GM23248 (cell line): ENCODE measurements around the gene SLC9B2. TPM values are rescaled to one million over a fixed set of nuclear protein-coding genes. Genes with fewer than 3 reads are reported as not detected.
A peak's percentile ranks its signal among the peaks of the same experiment; 100 is the strongest.

ENCODE experiments used
- DNase-seq: peaks from one replicate; pipeline ENCODE4 v3.0.0-alpha.2; 2015
- H2AFZ ChIP-seq: fragments of 200-600 bp; sonication (generic); 2 replicates; pipeline ENCODE4 v1.6.1; 2016; ENCODE audit warnings: antibody characterized with exemption
- H3F3A ChIP-seq: fragments of 200-600 bp; sonication (generic); 2 replicates; pipeline ENCODE4 v1.6.1; 2016; ENCODE audit warnings: mild to moderate bottlenecking, antibody characterized with exemption, mixed run types; ENCODE audit not compliant: insufficient read depth
- H3K27ac ChIP-seq: fragments of 200-600 bp; sonication (generic); 2 replicates; pipeline ENCODE4 v1.5.1; 2016; ENCODE audit warnings: mild to moderate bottlenecking
- H3K27me3 ChIP-seq: fragments of 200-600 bp; sonication (generic); replicated peaks from 2 replicates; pipeline ENCODE4 v1.6.1; 2016; ENCODE audit warnings: mild to moderate bottlenecking; ENCODE audit not compliant: insufficient read depth
- H3K36me3 ChIP-seq: fragments of 200-600 bp; sonication (generic); 2 replicates; pipeline ENCODE4 v1.6.1; 2016; ENCODE audit warnings: low read depth, mild to moderate bottlenecking
- H3K4me1 ChIP-seq: fragments of 200-600 bp; sonication (generic); 2 replicates; pipeline ENCODE4 v1.6.1; 2016; ENCODE audit warnings: mild to moderate bottlenecking; ENCODE audit not compliant: insufficient read depth
- H3K4me2 ChIP-seq: fragments of 200-600 bp; sonication (generic); one replicate; pipeline ENCODE4 v1.6.1; 2016; ENCODE audit warnings: mild to moderate bottlenecking; ENCODE audit not compliant: unreplicated experiment
- H3K4me3 ChIP-seq: fragments of 200-600 bp; sonication (generic); 2 replicates; pipeline ENCODE4 v1.5.1; 2016; ENCODE audit warnings: mild to moderate bottlenecking
- H3K79me2 ChIP-seq: fragments of 200-600 bp; sonication (generic); 2 replicates; pipeline ENCODE4 v1.6.1; 2016; ENCODE audit warnings: mild to moderate bottlenecking; ENCODE audit not compliant: insufficient read depth
- H3K9ac ChIP-seq: fragments of 200-600 bp; sonication (generic); 2 replicates; pipeline ENCODE4 v1.6.1; 2016; ENCODE audit warnings: mild to moderate bottlenecking
- H3K9me2 ChIP-seq: fragments of 200-600 bp; sonication (generic); 2 replicates; pipeline ENCODE4 v1.6.1; 2016; ENCODE audit warnings: mixed run types, mild to moderate bottlenecking, moderate library complexity; ENCODE audit not compliant: insufficient read depth
- H3K9me3 ChIP-seq: fragments of 200-600 bp; sonication (generic); one replicate; pipeline ENCODE4 v1.6.1; 2017; ENCODE audit warnings: low read depth
- H4K20me1 ChIP-seq: fragments of 200-600 bp; sonication (generic); 2 replicates; pipeline ENCODE4 v1.6.0; 2016; ENCODE audit not compliant: insufficient read depth
- EZH2 ChIP-seq: fragments of 200-600 bp; sonication (generic); IDR thresholded peaks from 2 replicates; pipeline ENCODE4 v1.6.1; 2018; ENCODE audit warnings: antibody characterized with exemption, mild to moderate bottlenecking; ENCODE audit not compliant: insufficient read depth, poor library complexity, severe bottlenecking
- EZH2phosphoT487 ChIP-seq: fragments of 200-600 bp; sonication (generic); IDR thresholded peaks from 2 replicates; pipeline ENCODE4 v1.6.1; 2018; ENCODE audit warnings: antibody characterized with exemption, moderate library complexity, mild to moderate bottlenecking, low read depth; ENCODE audit not compliant: insufficient read depth
- WGBS, 2 experiments: methylation state at CpG; one replicate each; pipeline ENCODE4 v1.1.6; 2015 to 2017; ENCODE audit warnings: low lambda C conversion rate in 2 of 2, low coverage in 1 of 2; ENCODE audit errors: missing lambda C conversion rate in 2 of 2; 5-methylcytosine and 5-hydroxymethylcytosine counted together
- in situ Hi-C: fragments of 300-500 bp; cut with MboI; formaldehyde crosslinking; loops from 2 replicates; pipeline ENCODE4 v1.15.0; 2020
- polyA plus RNA-seq: library from polyadenylated mRNA; unstranded; fragments of >200 nt; fragmentation: Nextera tagmentation; extraction: Ambion mirVana; gene quantifications from 2 replicates; pipeline ENCODE4 v1.2.1, GENCODE V29; 2016
- total RNA-seq: library from RNA; depleted of rRNA; stranded (reverse); fragments of >200 nt; shearing (Covaris generic); gene quantifications from 2 replicates; pipeline ENCODE4 v1.2.3, GENCODE V29; 2014

Gene SLC9B2
- total and polyA plus RNA-seq, 2 experiments from 2014 or later, result 23.7 to 30.9 TPM

- Histone ChIP-seq H3K4me2 (no peak overlapping the region), H3K9ac (no peak overlapping the region), H3K79me2 (no peaks in the 10 kb centered on the region), H3K4me1 (peaks cover 9% of the 10 kb centered on the region), H3F3A (peaks cover 19% of the 10 kb centered on the region), H3K36me3 (0 out of 2 replicates have a peak, but pooled peaks cover 3% of the 10 kb centered on the region), H3K9me3 (no peaks in the 10 kb centered on the region), H4K20me1 (no peaks in the 10 kb centered on the region), H3K27me3 (no peaks in the 10 kb centered on the region), H3K27ac (no peak overlapping the region), H2AFZ (no peak overlapping the region), H3K4me3 (no peak overlapping the region), H3K9me2 (no peaks in the 10 kb centered on the region)
- 93 to 96% methylated on average over 3 of the region's 3 CpGs for WGBS, 2 experiments
- DNase-seq, result no peak
- in situ Hi-C loops, result no loop called here
- TF ChIP-seq EZH2phosphoT487 (no peak), EZH2 (no peak)
These were observed 24.4 kb downstream of the SLC9B2 start for GRCh38 chr4:103052145-103052544.

GRCh38 chr4:103050736-103051436 lies 25.7 kb downstream of the SLC9B2 start:
- Histone ChIP-seq H3K4me1 (peaks cover 9% of the 10 kb centered on the region), H3K27ac (peak overlapping the region; percentile 34), H3K9me2 (no peaks in the 10 kb centered on the region), H2AFZ (peak overlapping the region; percentile 59; the same call in 1 of the 2 replicates), H3F3A (peaks cover 19% of the 10 kb centered on the region), H3K9me3 (no peaks in the 10 kb centered on the region), H4K20me1 (no peaks in the 10 kb centered on the region), H3K4me3 (no peak overlapping the region), H3K4me2 (peak overlapping the region; percentile 44), H3K36me3 (peaks cover 6% of the 10 kb centered on the region; the same call in 1 of the 2 replicates), H3K9ac (0 out of 2 replicates have a peak overlapping the region, but pooled peaks have one; percentile 17), H3K27me3 (no peaks in the 10 kb centered on the region), H3K79me2 (no peaks in the 10 kb centered on the region)
- 13 to 14% methylated on average over 2 of the region's 2 CpGs for WGBS, 2 experiments
- no peak for TF ChIP-seq EZH2
- TF ChIP-seq EZH2phosphoT487, result no peak
- peak; percentile 63 for DNase-seq
- in situ Hi-C loops, result no loop called here

GRCh38 chr4:103046416-103047290 lies 29.9 kb downstream of the SLC9B2 start:
- no peaks in the 10 kb centered on the region for H3K9me3 ChIP-seq
- H3K9me2 ChIP-seq, result no peaks in the 10 kb centered on the region
- peaks cover 12% of the 10 kb centered on the region for H3F3A ChIP-seq
- peak; percentile 60 for DNase-seq
- no peak overlapping the region for H3K27ac ChIP-seq
- peaks cover 21% of the 10 kb centered on the region; the same call in 1 of the 2 replicates for H3K36me3 ChIP-seq
- no peak for TF ChIP-seq EZH2phosphoT487
- TF ChIP-seq EZH2, result no peak
- no peaks in the 10 kb centered on the region for H3K79me2 ChIP-seq
- peaks cover 9% of the 10 kb centered on the region for H3K4me1 ChIP-seq
- no peaks in the 10 kb centered on the region for H4K20me1 ChIP-seq
- H3K4me2 ChIP-seq, result no peak overlapping the region
- H2AFZ ChIP-seq, result no peak overlapping the region
- no peaks in the 10 kb centered on the region for H3K27me3 ChIP-seq
- in situ Hi-C loops, result no loop called here
- no peak overlapping the region for H3K9ac ChIP-seq
- WGBS, 2 experiments, result 61 to 65% methylated on average over 5 of the region's 5 CpGs
- H3K4me3 ChIP-seq, result no peak overlapping the region

GRCh38 chr4:103044183-103044582 lies 32.4 kb downstream of the SLC9B2 start:
- WGBS, 2 experiments, result 95% methylated on average over 2 of the region's 2 CpGs
- DNase-seq, result no peak
- TF ChIP-seq EZH2 (no peak), EZH2phosphoT487 (no peak)
- H3K4me2 ChIP-seq, result no peak overlapping the region
- no peaks in the 10 kb centered on the region for H3K9me3 ChIP-seq
- no peaks in the 10 kb centered on the region for H3K9me2 ChIP-seq
- no peaks in the 10 kb centered on the region for H3K79me2 ChIP-seq
- H3K27me3 ChIP-seq, result no peaks in the 10 kb centered on the region
- no peak overlapping the region for H2AFZ ChIP-seq
- no peaks in the 10 kb centered on the region for H3K4me1 ChIP-seq
- H3K9ac ChIP-seq, result no peak overlapping the region
- peaks cover 18% of the 10 kb centered on the region; the same call in 1 of the 2 replicates for H3K36me3 ChIP-seq
- in situ Hi-C loops, result no loop called here
- no peaks in the 10 kb centered on the region for H3F3A ChIP-seq
- H4K20me1 ChIP-seq, result no peaks in the 10 kb centered on the region
- no peak overlapping the region for H3K27ac ChIP-seq
- H3K4me3 ChIP-seq, result no peak overlapping the region
